SK-N-SH (cell line): Measurements from ENCODE around the gene CDC42SE1.

Source experiments
- CTCF ChIP-seq: fragments of 200-600 bp; sonication (generic); IDR thresholded peaks from 2 replicates; pipeline ENCODE4 v1.6.1; 2017; ENCODE audit warnings: antibody characterized with exemption, mild to moderate bottlenecking, moderate library complexity
- ELF1 ChIP-seq: IDR thresholded peaks from 2 replicates; pipeline ENCODE4 v1.4.0; 2012
- GABPA ChIP-seq: IDR thresholded peaks from 2 replicates; pipeline ENCODE4 v1.4.0; 2012; ENCODE audit warnings: low read depth, mild to moderate bottlenecking
- MXI1 ChIP-seq: IDR thresholded peaks from 2 replicates; pipeline ENCODE4 v1.6.1; 2012; ENCODE audit warnings: mild to moderate bottlenecking, low read depth, low read length, improper control_type of control experiment
- POLR2AphosphoS5 ChIP-seq: IDR thresholded peaks from 2 replicates; pipeline ENCODE4 v1.6.1; 2012; ENCODE audit warnings: low read depth, low read length
- RCOR1 ChIP-seq: fragments of 150-350 bp; IDR thresholded peaks from 2 replicates; pipeline ENCODE4 v1.6.1; 2017; ENCODE audit warnings: antibody characterized with exemption, low read length

GRCh38 chr1:151104630-151105029 lies 45.2 kb upstream of the CDC42SE1 start:
- TF ChIP-seq ELF1 (no peak), CTCF (no peak), RCOR1 (no peak), MXI1 (no peak), GABPA (no peak), POLR2AphosphoS5 (no peak)
